Measurements from ENCODE around the gene OLIG1.

The OLIG1 gene

DNA sequence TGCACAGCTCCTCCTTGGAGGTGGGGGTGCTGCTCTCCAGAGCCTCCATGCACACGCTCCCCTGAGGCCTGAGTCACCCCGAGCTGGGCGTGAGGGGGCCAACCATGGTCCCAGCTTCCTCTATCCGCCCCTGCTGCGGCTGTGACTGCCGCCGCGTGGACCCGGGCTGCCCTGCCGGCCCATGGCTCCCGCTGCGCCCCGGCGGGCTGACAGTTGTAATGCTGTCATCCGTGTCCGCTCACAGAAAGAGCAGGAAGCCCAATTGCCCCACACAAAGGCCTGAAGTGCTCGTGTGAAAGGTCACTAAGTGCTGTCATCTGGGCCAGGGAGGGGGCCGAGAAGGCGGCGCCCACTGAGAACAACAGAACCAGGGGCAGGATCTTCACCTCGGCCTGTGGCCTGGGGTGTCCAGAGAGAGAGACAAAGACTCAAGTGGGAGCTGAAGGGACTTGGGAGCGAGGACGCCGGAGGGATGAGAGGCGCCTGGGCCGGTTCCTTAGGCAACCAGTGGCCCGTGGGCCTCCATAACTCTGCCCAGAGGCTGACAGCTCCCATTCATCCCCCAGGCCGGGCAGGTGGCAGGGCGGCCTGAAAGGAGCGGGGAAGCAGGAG, 31.5 kb downstream of the OLIG1 start:
- DNase-seq (ENCODE audit: low spot score) = no peak

DNA sequence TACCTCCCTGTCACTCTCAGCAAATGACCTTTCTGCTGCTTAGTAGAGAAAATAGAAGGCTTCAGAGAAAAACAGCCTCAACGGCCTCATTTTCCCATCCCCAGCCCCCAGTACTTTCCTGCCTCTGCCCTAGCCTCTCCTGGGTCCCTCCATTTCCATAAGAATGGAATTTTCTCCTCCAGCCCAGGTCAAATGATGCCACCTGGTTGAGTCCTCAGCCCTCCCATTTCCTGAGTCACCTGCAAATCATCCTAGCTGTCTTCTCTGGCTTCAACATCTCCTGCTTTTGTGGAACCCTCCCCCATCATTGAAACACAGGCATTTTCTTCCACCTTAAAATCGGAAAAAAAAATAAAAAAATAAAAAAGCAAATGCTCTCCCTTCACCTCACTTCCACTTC, 35.1 kb downstream of the OLIG1 start:
- no peak for DNase-seq (ENCODE audit: low spot score)

DNA sequence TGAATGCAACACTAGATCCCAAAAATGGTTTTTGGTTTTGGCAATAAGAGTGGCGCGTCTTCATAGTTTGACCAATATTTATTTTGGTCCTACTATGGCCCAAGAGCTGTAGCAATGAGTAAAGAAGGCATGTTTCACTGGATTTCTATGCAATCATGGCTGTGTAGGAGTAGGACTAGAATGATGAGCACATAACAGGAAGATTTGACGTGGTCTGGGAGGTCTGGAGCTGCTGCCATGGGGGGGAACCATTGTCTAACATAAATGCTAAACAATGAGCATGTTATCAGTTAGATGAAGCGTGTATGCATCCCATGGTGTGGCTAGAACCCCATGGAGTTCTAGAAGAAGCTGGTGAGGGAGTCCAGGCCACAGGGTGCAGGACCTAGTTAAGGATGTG, 38.3 kb downstream of the OLIG1 start:
- no peak for DNase-seq (ENCODE audit: low spot score)

DNA sequence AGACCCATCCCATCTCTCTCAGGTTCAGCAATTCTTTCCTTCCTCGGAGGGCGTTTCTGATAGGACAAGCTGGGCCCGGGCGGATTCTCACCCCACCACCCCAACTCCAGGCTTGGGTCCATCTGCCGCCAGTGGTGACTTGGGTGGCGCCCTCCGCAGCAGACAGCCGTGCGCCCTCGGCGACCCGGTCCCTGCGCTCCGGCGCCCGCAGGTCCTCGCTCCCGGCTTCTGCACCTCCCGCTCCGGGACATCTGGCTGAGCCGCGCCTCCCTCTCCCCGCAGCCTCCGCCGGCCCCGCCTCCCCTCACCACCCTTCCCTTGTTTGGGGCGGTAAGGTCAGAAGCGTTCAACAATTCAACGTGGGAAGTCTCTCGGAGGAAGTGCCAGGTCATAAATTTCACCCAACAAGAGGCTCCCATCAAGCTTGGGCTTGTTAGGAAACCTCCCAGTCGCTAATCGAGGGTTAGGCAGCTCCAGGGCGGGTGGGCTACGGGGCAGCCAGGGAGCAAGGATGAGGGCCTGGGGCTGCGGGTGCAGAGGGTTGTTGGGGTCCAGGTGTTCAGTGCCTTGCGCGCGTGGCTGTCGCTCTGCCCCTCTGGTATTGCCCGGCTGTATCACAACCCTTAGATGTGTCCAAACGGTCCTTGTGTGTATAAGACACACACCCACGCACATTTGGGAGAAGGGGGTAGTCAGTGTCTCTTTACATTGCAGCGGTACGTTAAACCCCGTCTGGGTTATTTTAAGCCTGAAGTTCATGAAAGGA, 39.8 kb downstream of the OLIG1 start:
- DNase-seq (ENCODE audit: low spot score) = peak; percentile 62

DNA sequence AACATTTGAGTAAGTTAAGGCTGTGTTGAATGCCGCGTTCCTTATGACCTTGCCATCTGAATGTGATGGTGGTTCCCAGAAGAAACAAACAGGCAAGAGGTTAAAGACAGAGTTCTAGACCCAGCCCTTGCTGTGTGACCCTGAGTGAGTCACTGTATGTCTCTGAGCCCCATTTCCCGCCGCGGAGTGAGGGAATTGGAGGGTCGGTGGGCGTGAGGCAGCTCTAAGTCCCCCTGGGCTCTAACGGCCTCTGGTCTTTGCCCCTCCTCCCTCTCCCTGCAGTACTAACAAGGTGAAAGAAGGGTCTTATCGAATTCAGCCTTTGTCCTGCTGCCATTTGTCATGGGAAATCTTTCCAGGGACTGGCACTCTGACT, 40.4 kb downstream of the OLIG1 start:
- no peak for DNase-seq (ENCODE audit: low spot score)

DNA sequence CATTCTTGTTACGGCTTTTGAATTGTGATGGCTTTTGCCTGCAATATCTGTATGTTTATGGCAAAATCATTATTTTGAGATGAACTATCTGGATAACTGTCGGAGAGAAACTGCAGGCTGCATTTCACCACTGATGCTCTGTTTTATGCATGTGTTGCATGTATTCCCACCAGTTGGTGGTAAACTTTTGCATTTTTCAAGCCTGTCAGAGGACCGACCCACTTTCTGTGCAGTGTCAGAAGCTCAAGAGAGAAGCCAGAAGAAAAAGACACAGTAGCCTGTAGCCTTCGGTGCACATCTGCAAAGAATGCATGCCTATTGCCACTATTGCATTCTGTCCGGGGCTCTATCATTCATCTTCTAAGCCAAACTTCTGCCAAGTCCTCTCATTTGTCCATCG, 41.6 kb downstream of the OLIG1 start:
- no peak for DNase-seq (ENCODE audit: low spot score)

DNA sequence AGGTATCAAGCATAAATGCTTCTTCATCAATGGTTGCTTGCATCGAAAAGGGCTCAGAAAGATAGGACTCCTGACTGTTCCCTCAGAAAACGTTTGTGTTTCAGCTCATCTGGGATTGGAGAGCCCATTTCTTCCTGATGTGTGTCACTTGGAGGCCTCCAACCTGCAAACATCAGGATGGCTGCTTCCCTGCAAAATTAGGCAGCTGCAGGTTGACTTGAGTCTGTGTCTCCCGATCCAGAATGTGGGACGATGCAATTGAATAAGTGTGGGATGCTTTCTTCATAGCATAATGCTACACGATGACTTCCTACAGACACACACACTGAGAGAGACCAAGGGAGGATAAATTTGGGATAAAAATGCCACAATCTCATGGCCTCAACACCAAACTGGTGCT, 42.2 kb downstream of the OLIG1 start:
- DNase-seq (ENCODE audit: low spot score) = no peak

DNA sequence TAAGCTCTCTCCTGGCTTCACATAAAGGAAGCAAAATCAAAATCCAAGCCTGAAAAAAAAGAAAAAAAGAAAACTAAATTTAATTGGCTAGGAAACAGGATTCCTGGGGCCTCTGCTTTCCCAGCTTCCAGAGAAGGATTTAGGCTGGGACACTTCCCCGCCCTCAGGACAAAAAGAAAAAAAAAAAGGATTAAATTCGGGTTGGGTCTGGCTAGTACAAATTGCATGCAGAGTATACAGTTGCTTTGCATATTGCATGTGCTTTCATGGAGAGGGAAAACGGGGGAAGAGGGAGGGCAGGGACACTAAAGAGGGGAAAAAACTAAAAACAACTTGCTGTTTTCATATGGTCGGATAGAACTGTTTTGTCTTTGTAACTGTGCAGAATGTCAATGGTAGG, 42.7 kb downstream of the OLIG1 start:
- DNase-seq (ENCODE audit: low spot score) = no peak

DNA sequence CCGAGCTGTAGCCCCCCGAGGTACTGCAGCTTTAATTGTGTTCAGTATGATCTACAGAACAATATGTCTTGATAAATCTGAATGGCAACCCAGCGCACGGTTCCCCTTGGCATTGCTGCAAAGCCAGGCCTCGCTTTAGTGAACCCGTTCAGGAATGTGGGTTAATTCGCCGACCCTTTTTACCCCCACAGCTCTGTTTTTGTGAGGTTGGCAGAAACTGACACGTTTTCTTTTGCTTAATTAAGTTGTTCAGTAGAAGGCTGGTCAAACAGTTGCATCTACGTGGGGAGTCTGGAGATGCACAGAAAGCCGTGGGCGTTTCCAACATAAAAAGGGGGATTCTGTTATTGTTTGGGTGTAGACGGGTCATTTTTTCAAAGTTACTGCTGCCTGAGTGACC, 43.2 kb downstream of the OLIG1 start:
- DNase-seq (ENCODE audit: low spot score) = no peak

DNA sequence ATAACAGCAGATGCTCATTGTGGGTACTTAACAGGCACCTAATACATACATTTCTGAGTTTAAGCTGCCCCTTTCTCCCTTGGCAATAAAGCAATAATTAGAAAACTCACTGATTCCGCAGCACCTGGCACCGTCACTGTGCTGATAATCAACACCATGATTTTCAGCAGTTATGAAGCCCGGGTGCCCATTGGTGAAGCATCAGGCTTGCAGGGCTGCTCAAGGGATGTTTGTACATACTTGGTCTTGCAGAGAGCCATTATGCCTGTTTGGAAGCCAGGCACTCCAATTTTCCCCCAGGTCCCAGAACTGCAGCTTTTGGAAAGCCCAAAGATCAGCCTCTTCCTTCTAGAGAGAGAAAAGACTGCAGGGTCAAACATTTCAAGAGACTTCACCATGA, 44.3 kb downstream of the OLIG1 start:
- DNase-seq (ENCODE audit: low spot score) = no peak

DNA sequence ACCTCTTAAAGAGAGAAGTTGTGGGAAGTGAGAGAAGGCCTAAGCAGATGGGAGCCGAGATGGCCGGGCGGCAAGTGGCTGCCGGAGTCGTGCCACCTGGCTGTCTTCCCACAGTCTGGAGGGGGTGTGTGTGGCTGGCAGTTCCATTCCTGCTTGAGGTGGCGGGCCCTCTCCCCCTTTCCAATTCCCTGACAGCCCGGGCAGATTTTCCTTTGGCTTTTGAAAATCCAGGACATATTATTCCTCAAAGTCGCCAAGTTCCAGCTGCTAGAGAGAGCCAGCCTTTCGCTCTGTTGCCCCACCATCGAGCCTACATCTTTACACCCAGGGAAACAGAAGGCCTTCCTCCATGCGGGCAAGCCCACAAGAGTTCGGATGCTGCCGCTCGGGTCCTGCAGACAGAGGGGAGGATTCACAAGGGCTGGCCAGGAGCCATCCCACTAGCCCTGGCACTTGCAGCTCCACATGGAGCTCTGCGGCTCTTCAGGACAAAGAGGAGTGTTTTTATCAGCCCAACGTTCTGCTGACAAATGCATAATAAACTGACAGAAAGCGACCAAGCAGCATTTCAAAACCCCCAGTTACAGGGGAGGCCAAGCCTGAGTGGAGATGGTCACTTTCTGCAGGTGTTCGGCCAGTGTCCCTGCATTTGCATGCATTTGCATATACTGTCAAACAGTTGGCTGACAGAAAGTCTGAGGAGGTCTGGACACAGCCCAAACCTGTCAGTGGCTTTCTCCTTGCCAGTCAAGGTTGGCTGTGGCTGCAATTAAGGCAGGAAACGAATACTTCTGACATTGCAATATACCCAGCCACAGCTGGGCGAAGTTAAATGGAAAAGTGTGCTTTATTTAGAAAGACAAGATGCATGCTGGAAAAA, 45.9 kb downstream of the OLIG1 start:
- DNase-seq (ENCODE audit: low spot score) = no peak

DNA sequence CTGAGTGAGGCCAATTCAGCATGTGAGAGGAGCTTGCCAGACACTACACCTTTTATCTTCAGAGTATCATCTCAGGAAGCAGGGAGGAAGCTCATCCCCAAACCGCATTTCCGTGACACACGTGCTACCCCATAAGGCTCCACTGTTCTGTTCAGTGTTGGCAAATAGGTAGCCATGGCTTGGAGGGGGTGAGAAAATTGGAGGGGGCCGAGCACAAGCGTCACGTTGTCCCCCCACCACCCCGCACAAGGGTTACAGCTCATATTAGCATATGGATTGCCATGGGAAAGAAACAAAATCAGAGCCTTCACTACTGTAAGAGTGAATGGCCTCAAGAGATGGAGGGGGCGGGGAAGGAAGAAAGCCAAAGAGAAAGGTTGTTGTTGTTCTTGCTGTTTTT, 46.7 kb downstream of the OLIG1 start:
- no peak for DNase-seq (ENCODE audit: low spot score)

DNA sequence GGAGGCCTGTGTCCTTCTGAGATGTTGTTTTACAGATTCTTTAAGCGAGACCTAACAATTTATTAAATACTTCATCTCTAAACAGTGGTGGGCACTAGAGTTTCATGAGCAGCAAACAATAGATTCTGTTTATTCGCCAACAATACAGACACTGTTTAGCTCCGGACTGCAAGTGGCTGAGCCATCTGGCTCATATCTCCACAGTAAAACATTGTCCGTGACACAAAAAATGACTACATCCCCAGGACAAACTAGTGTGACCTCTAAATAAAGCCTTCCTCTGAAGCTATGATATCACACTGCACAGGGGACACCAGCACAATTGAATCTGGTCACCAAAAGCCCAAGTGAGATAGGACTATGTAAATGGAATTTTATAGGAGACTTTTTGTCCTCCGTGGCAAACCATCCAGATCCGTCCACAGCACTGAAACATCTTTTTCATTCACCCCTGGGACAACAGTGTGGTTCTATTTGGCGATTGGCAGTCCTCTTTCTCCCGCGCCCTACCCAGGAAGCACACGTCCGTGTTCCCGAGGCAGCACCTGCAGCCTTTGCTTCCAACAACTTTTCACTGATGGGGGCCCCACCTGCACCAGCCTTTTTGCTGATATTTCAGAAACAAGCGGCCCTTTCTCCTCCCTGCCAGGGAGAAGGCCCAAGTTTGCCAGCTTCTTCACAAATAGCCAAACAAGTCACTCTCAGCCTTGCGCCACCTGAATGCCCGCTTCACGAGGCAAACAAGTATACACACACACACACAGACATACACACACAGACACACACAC, 47.4 kb downstream of the OLIG1 start:
- no peak for DNase-seq (ENCODE audit: low spot score)
